K562 (cell line): ENCODE measurements around the gene HPSE2. TPM values are rescaled to one million over a fixed set of nuclear protein-coding genes. Genes with fewer than 3 reads are reported as not detected.

Experiments
- ATF3 ChIP-seq, 2 experiments: fragments of 450-650 bp in 1 of 2; sonication (generic) in 1 of 2; formaldehyde crosslinking in 1 of 2; IDR thresholded peaks in 1 of 2; conservative IDR thresholded peaks in 1 of 2; 2 replicates each; pipeline versions ENCODE4 v1.6.1 to v1.8.1; 2016 to 2023; ENCODE audit warnings: mild to moderate bottlenecking in 2 of 2, moderate library complexity in 2 of 2, inconsistent platforms in 1 of 2, missing genetic modification reagents in 1 of 2
- C11orf30 ChIP-seq: fragments of 450-650 bp; IDR thresholded peaks from 2 replicates; pipeline ENCODE4 v1.6.1; 2016; ENCODE audit warnings: low read depth, mild to moderate bottlenecking
- CBX3 ChIP-seq, 2 experiments: IDR thresholded peaks; 1 replicate in 1 of 2; 2 replicates in 1 of 2; pipeline ENCODE4 v1.6.1; 2012; ENCODE audit warnings: inconsistent platforms in 2 of 2, low read length in 2 of 2, borderline replicate concordance in 1 of 2, control low read depth in 1 of 2
- FOXA3 ChIP-seq, 2 experiments: fragments of 450-650 bp in 1 of 2; sonication (generic) in 1 of 2; formaldehyde crosslinking; IDR thresholded peaks in 1 of 2; conservative IDR thresholded peaks in 1 of 2; 2 replicates each; pipeline versions ENCODE4 v1.4.0 to v1.8.0; 2020 to 2022; ENCODE audit warnings: mild to moderate bottlenecking in 2 of 2, missing genetic modification reagents in 1 of 2
- HDAC1 ChIP-seq, 2 experiments: fragments of 450-650 bp; IDR thresholded peaks; 2 replicates each; pipeline ENCODE4 v1.6.1; 2016 to 2017; ENCODE audit warnings: inconsistent platforms in 1 of 2, mild to moderate bottlenecking in 1 of 2, moderate library complexity in 1 of 2
- HMBOX1 ChIP-seq: sonication (generic); IDR thresholded peaks from 2 replicates; pipeline ENCODE4 v1.6.1; 2016
- MAFF ChIP-seq: IDR thresholded peaks from 2 replicates; pipeline ENCODE4 v1.6.1; 2012; ENCODE audit warnings: low read length, improper control_type of control experiment
- MAFG ChIP-seq: fragments of 450-650 bp; conservative IDR thresholded peaks from 2 replicates; pipeline ENCODE4 v1.6.1; 2016; ENCODE audit warnings: missing genetic modification characterization, missing compliant biosample characterization
- MEIS2 ChIP-seq: fragments of 450-650 bp; IDR thresholded peaks from 2 replicates; pipeline ENCODE4 v1.6.1; 2014; ENCODE audit warnings: mild to moderate bottlenecking; ENCODE audit not compliant: partially characterized antibody
- PTBP1 ChIP-seq: fragments of 200-400 bp; formaldehyde crosslinking; IDR thresholded peaks from 2 replicates; pipeline ENCODE4 v1.6.1; 2017; ENCODE audit warnings: low read depth, low read length
- PYGO2 ChIP-seq: fragments of 450-650 bp; IDR thresholded peaks from 2 replicates; pipeline ENCODE4 v1.6.1; 2016; ENCODE audit warnings: mild to moderate bottlenecking, missing genetic modification characterization, moderate library complexity, missing compliant biosample characterization
- RCOR1 ChIP-seq, 2 experiments: IDR thresholded peaks; 2 replicates each; pipeline ENCODE4 v1.6.1; 2012; ENCODE audit warnings: low read depth in 2 of 2, low read length in 2 of 2, borderline replicate concordance in 1 of 2, improper control_type of control experiment in 1 of 2
- SIX5 ChIP-seq, 2 experiments: IDR thresholded peaks; 2 replicates each; pipeline ENCODE4 v1.6.1; 2011; ENCODE audit warnings: low read length in 2 of 2, borderline replicate concordance in 1 of 2, low read depth in 1 of 2, mild to moderate bottlenecking in 1 of 2, moderate library complexity in 1 of 2; ENCODE audit not compliant: insufficient read depth in 1 of 2
- VEZF1 ChIP-seq: fragments of 200-800 bp; sonication (Bioruptor generic); IDR thresholded peaks from 2 replicates; pipeline ENCODE4 v1.6.1; 2017; ENCODE audit warnings: missing genetic modification characterization, missing compliant biosample characterization
- ZBTB34 ChIP-seq: fragments of 250-450 bp; sonication (Bioruptor Pico); IDR thresholded peaks from 2 replicates; pipeline ENCODE4 v1.8.0; 2021; ENCODE audit warnings: mild to moderate bottlenecking, moderate library complexity
- ZFPM2 ChIP-seq: fragments of 250-450 bp; sonication (Bioruptor Pico); IDR thresholded peaks from 2 replicates; pipeline ENCODE4 v1.5.1; 2022; ENCODE audit warnings: mild to moderate bottlenecking
- ZHX1 ChIP-seq: fragments of 150-350 bp; conservative IDR thresholded peaks from 2 replicates; pipeline ENCODE4 v1.6.1; 2014; ENCODE audit warnings: low read length
- ZNF134 ChIP-seq: fragments of 250-450 bp; sonication (Bioruptor Pico); conservative IDR thresholded peaks from 2 replicates; pipeline ENCODE4 v1.4.0; 2020
- ZNF165 ChIP-seq: fragments of 250-450 bp; sonication (Bioruptor Pico); IDR thresholded peaks from 2 replicates; pipeline ENCODE4 v1.4.0; 2020; ENCODE audit warnings: borderline replicate concordance
- ZNF75A ChIP-seq: fragments of 450-650 bp; formaldehyde crosslinking; IDR thresholded peaks from 2 replicates; pipeline ENCODE4 v1.4.0; 2020; ENCODE audit warnings: mild to moderate bottlenecking
- ZNF764 ChIP-seq: fragments of 250-450 bp; sonication (Bioruptor Pico); IDR thresholded peaks from 2 replicates; pipeline ENCODE4 v1.4.0; 2020; ENCODE audit warnings: low read depth, mild to moderate bottlenecking, moderate library complexity
- polyA plus RNA-seq, 8 experiments: library from polyadenylated mRNA; depleted of rRNA in 4 of 8; stranded (reverse) in 5 of 8; unstranded in 3 of 8; fragments of >200 nt; fragmentation: Nextera tagmentation in 2 of 8; fragmentation: Illumina TruSeq in 1 of 8; extraction: Ambion mirVana in 2 of 8; extraction: Trizol in 1 of 8; gene quantifications; 2 replicates each; pipeline versions ENCODE4 v1.2.1 to v1.2.3, GENCODE V29; 2011 to 2014; ENCODE audit warnings: inconsistent platforms in 1 of 8, missing spikeins in 1 of 8
- total RNA-seq, 7 experiments: library from RNA; depleted of rRNA in 6 of 7; stranded (reverse); fragments of >200 nt in 6 of 7; fragmentation: Illumina TruSeq in 2 of 7; extraction: Trizol in 2 of 7; gene quantifications; 2 replicates each; pipeline versions ENCODE4 v1.2.1 to v1.2.3, GENCODE V29; 2011 to 2021; ENCODE audit warnings: low replicate concordance in 1 of 7

Gene HPSE2
- total and polyA plus RNA-seq, 9 of the 15 experiments (the other 6 are each of a cell fraction or from before 2014, with no cell fraction given), result 0.03 to 0.10 (median 0.04) TPM; not detected in 2

- TF ChIP-seq ATF3 (IDR thresholded peaks at IDR 0.05), result peak; percentile 51; the same call in 1 of the 2 replicates
- TF ChIP-seq ATF3 (CRISPR knock-in tag; conservative IDR thresholded peaks at IDR 0.05), result no peak
- no peak for TF ChIP-seq VEZF1 (CRISPR knock-in tag)
- TF ChIP-seq RCOR1 (IDR thresholded peaks at IDR 0.05; ENCODE audit: borderline replicate concordance in 1 of 2, low read depth in 2 of 2, low read length in 2 of 2), result peak in 1 of 2 experiments; percentile 11; a peak in 1 of 4 replicates
- peak in 1 of 2 experiments; percentile 40; a peak in 1 of 3 replicates for TF ChIP-seq CBX3 (IDR thresholded peaks at IDR 0.05; ENCODE audit: borderline replicate concordance in 1 of 2, low read length in 2 of 2)
- no peak for TF ChIP-seq ZNF134
- TF ChIP-seq PYGO2 (tag), result no peak
- no peak for TF ChIP-seq HMBOX1
- TF ChIP-seq MEIS2, result peak; percentile 7
- peak; percentile 57 for TF ChIP-seq MAFG (tag)
- TF ChIP-seq ZBTB34 (CRISPR knock-in tag), result no peak
- TF ChIP-seq C11orf30, result peak; percentile 81
- peak; percentile 57; the same call in 1 of the 2 replicates for TF ChIP-seq MAFF
- TF ChIP-seq ZNF764 (CRISPR knock-in tag), result no peak
- no peak for TF ChIP-seq SIX5 (IDR thresholded peaks at IDR 0.05; ENCODE audit: borderline replicate concordance in 1 of 2, insufficient read depth in 1 of 2, low read depth in 1 of 2, low read length in 2 of 2)
- peak in 1 of 2 experiments; percentile 29; a peak in 1 of 4 replicates for TF ChIP-seq HDAC1 (IDR thresholded peaks at IDR 0.05)
- no peak for TF ChIP-seq ZNF75A (CRISPR knock-in tag)
- TF ChIP-seq ZFPM2, result no peak
- no peak for TF ChIP-seq ZNF165
- no peak for TF ChIP-seq ZHX1
- no peak for TF ChIP-seq FOXA3 (CRISPR knock-in tag; conservative IDR thresholded peaks at IDR 0.05 in 1 of 2, IDR thresholded peaks at IDR 0.05 in 1 of 2)
- no peak for TF ChIP-seq PTBP1
Observed at GRCh38 chr10:98919899-98920298, 315.8 kb downstream of the HPSE2 start (continued).
